Astrocyte of the cerebellum (primary cell): ENCODE measurements around the gene CCDC127.

Experiments
- DNase-seq: peaks from one replicate; pipeline ENCODE4 v3.0.0-alpha.2; 2011; ENCODE audit warnings: low read depth
- H3K4me3 ChIP-seq: 2 replicates; pipeline ENCODE4 v1.5.1; 2011; ENCODE audit warnings: mild to moderate bottlenecking, low read depth, low read length, moderate library complexity
- CTCF ChIP-seq: IDR thresholded peaks from 2 replicates; pipeline ENCODE4 v1.5.1; 2012; ENCODE audit warnings: low read length, low read depth, moderate library complexity, mild to moderate bottlenecking; ENCODE audit errors: missing control alignments
- in situ Hi-C: cut with HindIII; loops from 2 replicates; pipeline ENCODE4 v1.10.0; 2017; ENCODE audit warnings: low sequenced_read_pairs

CCDC127 gene

GRCh38 chr5:206927-207536 is 10.9 kb downstream of the CCDC127 start:
- in situ Hi-C loops = no loop called here
- no peak for TF ChIP-seq CTCF
- no peak overlapping the region for H3K4me3 ChIP-seq
- DNase-seq = no peak

DNA sequence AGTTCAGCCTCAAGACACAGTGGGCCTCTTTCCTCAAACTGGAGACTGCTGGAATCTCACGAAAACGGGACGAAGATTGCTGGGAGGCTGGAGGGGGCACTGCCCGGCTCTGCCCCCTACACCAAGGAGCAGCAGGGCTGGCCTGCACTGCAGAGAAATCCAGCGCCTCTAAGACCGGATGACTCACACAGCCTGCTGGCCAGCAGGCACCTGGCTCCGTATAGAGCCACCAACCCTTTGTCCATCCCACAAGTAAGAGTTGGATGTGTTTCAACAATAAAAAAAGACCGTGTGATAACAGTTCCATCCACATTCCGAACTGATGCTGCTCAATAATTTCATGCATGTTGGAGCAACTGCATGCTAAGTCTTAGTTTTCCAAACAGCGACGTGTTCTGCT is 11.5 kb downstream of the CCDC127 start:
- TF ChIP-seq CTCF = no peak
- no peak for DNase-seq
- in situ Hi-C loops = no loop called here

GRCh38 chr5:204966-205670 is 12.8 kb downstream of the CCDC127 start:
- in situ Hi-C loops = no loop called here
- TF ChIP-seq CTCF = no peak
- no peak for DNase-seq
- no peak overlapping the region for H3K4me3 ChIP-seq

More for the DNA sequence above, 11.5 kb downstream of the CCDC127 start:
- H3K4me3 ChIP-seq = no peak overlapping the region

- DNase-seq = no peak
- in situ Hi-C loops = no loop called here
- H3K4me3 ChIP-seq = no peak overlapping the region
- TF ChIP-seq CTCF = no peak
These were observed 13.5 kb downstream of the CCDC127 start for GRCh38 chr5:204462-204861.

DNA sequence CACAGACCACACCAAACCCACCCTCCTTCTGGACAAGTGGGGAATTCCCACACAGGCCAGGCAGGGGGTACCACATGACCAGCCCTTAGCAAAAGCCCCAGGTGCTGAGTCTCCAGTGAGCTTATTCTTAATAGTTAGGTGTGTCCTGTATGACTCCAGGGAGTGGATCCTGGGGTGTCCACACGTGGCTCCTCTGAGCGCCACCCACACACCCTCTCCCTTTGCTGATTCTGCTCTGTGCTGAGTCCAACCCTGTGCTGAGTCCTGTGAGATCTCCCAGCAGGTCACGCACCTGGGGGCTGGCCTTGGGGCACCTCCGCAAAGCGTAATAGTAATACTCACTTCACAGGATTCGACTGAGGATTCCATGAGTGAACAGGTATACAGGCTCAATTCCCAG is 14.0 kb downstream of the CCDC127 start:
- H3K4me3 ChIP-seq = no peak overlapping the region
- in situ Hi-C loops = no loop called here

More for the DNA sequence above, 14.0 kb downstream of the CCDC127 start:
- DNase-seq = no peak
- no peak for TF ChIP-seq CTCF
